Activated CD4-positive, alpha-beta memory T cell treated with anti-CD3 and anti-CD28 coated beads for 36 hours (primary cell): ENCODE measurements around the gene DOP1B. TPM values are rescaled to one million over a fixed set of nuclear protein-coding genes. Genes with fewer than 3 reads are reported as not detected.
"Not testable (repeated sequence)": the region's sequence is repeated elsewhere in the genome, so short reads cannot be mapped to it uniquely, and the experiment has no call there.

ENCODE experiments used
- CTCF ChIA-PET: fragments of 350-600 bp; sonication (Branson Sonifier 250); formaldehyde crosslinking; loops from one replicate; lab custom pipeline; 2021; ENCODE audit warnings: antibody characterized with exemption, inconsistent platforms; lab: Charles Lee
- POLR2A ChIA-PET: fragments of 350-600 bp; sonication (Branson Sonifier 250); formaldehyde crosslinking; loops from one replicate; lab custom pipeline; 2021; ENCODE audit warnings: antibody characterized with exemption; lab: Charles Lee
- DNase-seq: peaks from one replicate; pipeline ENCODE4 v3.0.0-alpha.2; 2020
- H3K27ac Mint-ChIP-seq: one replicate; pipeline ENCODE4 v1.8.0; 2021; ENCODE audit warnings: mixed read lengths
- H3K27me3 Mint-ChIP-seq: one replicate; pipeline ENCODE4 v1.8.0; 2021; ENCODE audit warnings: mixed read lengths
- H3K36me3 Mint-ChIP-seq: one replicate; pipeline ENCODE4 v1.8.0; 2021; ENCODE audit warnings: mixed read lengths
- H3K4me1 Mint-ChIP-seq: one replicate; pipeline ENCODE4 v1.8.0; 2021; ENCODE audit warnings: low read depth, mixed read lengths
- H3K4me3 Mint-ChIP-seq: one replicate; pipeline ENCODE4 v1.8.0; 2021; ENCODE audit warnings: mild to moderate bottlenecking, mixed read lengths
- H3K9me3 Mint-ChIP-seq: one replicate; pipeline ENCODE4 v1.8.0; 2021; ENCODE audit warnings: mixed read lengths
- intact Hi-C: fragments of 100-400 bp; cut with micrococcal nuclease; formaldehyde crosslinking; loops from one replicate; pipeline ENCODE4 v1.15.1; 2023
- total RNA-seq, 2 experiments: library from RNA; stranded (reverse); gene quantifications; one replicate each; pipeline ENCODE4 v1.2.3, GENCODE V29; 2021

DOP1B gene
- total RNA-seq, 2 experiments from 2014 or later, result 19.4 to 19.6 TPM

GRCh38 chr21:36190736-36191135, 34.1 kb downstream of the DOP1B start:
- Mint-ChIP-seq H3K4me3 (no peak overlapping the region), H3K27me3 (no peaks in the 10 kb centered on the region), H3K36me3 (peaks cover 6% of the 10 kb centered on the region), H3K4me1 (peaks cover 12% of the 10 kb centered on the region), H3K9me3 (no peaks in the 10 kb centered on the region), H3K27ac (no peak overlapping the region)
- ChIA-PET POLR2A (no interaction called here), CTCF (interaction anchor here (0.5 kb wide), 1 partner anchor 20 kb away, joined by 3 read pairs; no protein-coding TSS in a partner anchor)
- DNase-seq, result no peak
- intact Hi-C loops, result no loop called here

- DNase-seq, result no peak
- ChIA-PET POLR2A (no interaction called here), CTCF (no interaction called here)
- Mint-ChIP-seq H3K4me3 (no peak overlapping the region), H3K9me3 (no peaks in the 10 kb centered on the region), H3K27me3 (no peaks in the 10 kb centered on the region), H3K27ac (no peak overlapping the region), H3K4me1 (peaks cover 7% of the 10 kb centered on the region), H3K36me3 (peaks cover 3% of the 10 kb centered on the region)
- intact Hi-C loops, result no loop called here
These were observed 36.6 kb downstream of the DOP1B start for GRCh38 chr21:36193200-36193599.

GRCh38 chr21:36194024-36194423, 37.4 kb downstream of the DOP1B start:
- Mint-ChIP-seq H3K4me3 (no peak overlapping the region), H3K4me1 (no peaks in the 10 kb centered on the region), H3K9me3 (no peaks in the 10 kb centered on the region), H3K36me3 (peaks cover 2% of the 10 kb centered on the region), H3K27ac (no peak overlapping the region), H3K27me3 (no peaks in the 10 kb centered on the region)
- no peak for DNase-seq
- ChIA-PET POLR2A (no interaction called here), CTCF (interaction anchor here (1.0 kb wide), 1 partner anchor 9 kb away, joined by 3 read pairs; no protein-coding TSS in a partner anchor)
- intact Hi-C loops, result no loop called here

GRCh38 chr21:36195613-36196012, 39.0 kb downstream of the DOP1B start:
- Mint-ChIP-seq H3K36me3 (peaks cover 9% of the 10 kb centered on the region), H3K4me1 (no peaks in the 10 kb centered on the region), H3K27me3 (no peaks in the 10 kb centered on the region), H3K27ac (no peak overlapping the region), H3K4me3 (no peak overlapping the region), H3K9me3 (no peaks in the 10 kb centered on the region)
- intact Hi-C loops, result no loop called here
- ChIA-PET CTCF (no interaction called here), POLR2A (no interaction called here)
- no peak for DNase-seq

- ChIA-PET POLR2A (interaction anchor here (0.7 kb wide), 1 partner anchor 1230 kb away, joined by 3 read pairs; no protein-coding TSS in a partner anchor), CTCF (no interaction called here)
- intact Hi-C loops, result no loop called here
- no peak overlapping the region for H3K27ac Mint-ChIP-seq
- peaks cover 14% of the 10 kb centered on the region for H3K4me1 Mint-ChIP-seq
- H3K4me3 Mint-ChIP-seq, result no peak overlapping the region
- H3K36me3 Mint-ChIP-seq, result peaks cover 10% of the 10 kb centered on the region
- DNase-seq, result no peak
- H3K9me3 Mint-ChIP-seq, result no peaks in the 10 kb centered on the region
- no peaks in the 10 kb centered on the region for H3K27me3 Mint-ChIP-seq
These were observed 42.4 kb downstream of the DOP1B start for GRCh38 chr21:36199021-36199420.

GRCh38 chr21:36199575-36199974, 43.0 kb downstream of the DOP1B start:
- CTCF ChIA-PET, H3K27ac Mint-ChIP-seq, H3K36me3 Mint-ChIP-seq, intact Hi-C loops, DNase-seq, POLR2A ChIA-PET, H3K9me3 Mint-ChIP-seq, H3K4me3 Mint-ChIP-seq, H3K27me3 Mint-ChIP-seq: not testable (repeated sequence)
- H3K4me1 Mint-ChIP-seq, result peaks cover 17% of the 10 kb centered on the region

GRCh38 chr21:36200081-36200561, 43.5 kb downstream of the DOP1B start:
- POLR2A ChIA-PET, result no interaction called here
- Mint-ChIP-seq H3K27ac (no peak overlapping the region), H3K36me3 (peaks cover 10% of the 10 kb centered on the region), H3K4me1 (peaks cover 20% of the 10 kb centered on the region), H3K9me3 (no peaks in the 10 kb centered on the region), H3K27me3 (no peaks in the 10 kb centered on the region), H3K4me3 (no peak overlapping the region)
- intact Hi-C loops, result no loop called here
- DNase-seq, result no peak
- CTCF ChIA-PET, result no interaction called here

GRCh38 chr21:36202726-36203602, 46.3 kb downstream of the DOP1B start:
- H3K4me3 Mint-ChIP-seq, result no peak overlapping the region
- H3K36me3 Mint-ChIP-seq, result peaks cover 10% of the 10 kb centered on the region
- ChIA-PET POLR2A (no interaction called here), CTCF (interaction anchor here (0.6 to 1.9 kb wide), 7 partner anchors 9 to 175 kb away, joined by 3 to 6 read pairs (median 4); no protein-coding TSS in a partner anchor)
- H3K9me3 Mint-ChIP-seq, result no peaks in the 10 kb centered on the region
- no peaks in the 10 kb centered on the region for H3K27me3 Mint-ChIP-seq
- DNase-seq, result no peak
- intact Hi-C loops, result no loop called here
- H3K27ac Mint-ChIP-seq, result peak overlapping the region; percentile 15
- H3K4me1 Mint-ChIP-seq, result peaks cover 26% of the 10 kb centered on the region

GRCh38 chr21:36203603-36203889, 46.9 kb downstream of the DOP1B start:
- CTCF ChIA-PET, result interaction anchor here (0.6 to 1.6 kb wide), 6 partner anchors 9 to 176 kb away, joined by 3 to 6 read pairs (median 4); no protein-coding TSS in a partner anchor
- peaks cover 11% of the 10 kb centered on the region for H3K36me3 Mint-ChIP-seq
- no peak overlapping the region for H3K4me3 Mint-ChIP-seq
- peak overlapping the region; percentile 15 for H3K27ac Mint-ChIP-seq
- no peaks in the 10 kb centered on the region for H3K9me3 Mint-ChIP-seq
- peaks cover 26% of the 10 kb centered on the region for H3K4me1 Mint-ChIP-seq
- no peaks in the 10 kb centered on the region for H3K27me3 Mint-ChIP-seq
- intact Hi-C loops, result no loop called here
- POLR2A ChIA-PET, result interaction anchor here (1.0 kb wide), 1 partner anchor 116 kb away, joined by 3 read pairs; the partner anchor contains the start of gene MORC3
- peak; percentile 81 for DNase-seq

GRCh38 chr21:36204980-36205379, 48.4 kb downstream of the DOP1B start:
- ChIA-PET POLR2A (no interaction called here), CTCF (interaction anchor here (0.6 kb wide), 1 partner anchor 65 kb away, joined by 3 read pairs; no protein-coding TSS in a partner anchor)
- Mint-ChIP-seq H3K4me3 (no peak overlapping the region), H3K36me3 (peaks cover 16% of the 10 kb centered on the region), H3K9me3 (no peaks in the 10 kb centered on the region), H3K27ac (no peak overlapping the region), H3K27me3 (no peaks in the 10 kb centered on the region), H3K4me1 (peaks cover 32% of the 10 kb centered on the region)
- intact Hi-C loops, result no loop called here
- no peak for DNase-seq

GRCh38 chr21:36205962-36206361, 49.3 kb downstream of the DOP1B start:
- Mint-ChIP-seq H3K4me1 (peaks cover 37% of the 10 kb centered on the region), H3K27me3 (no peaks in the 10 kb centered on the region), H3K27ac (no peak overlapping the region), H3K36me3 (peaks cover 14% of the 10 kb centered on the region), H3K4me3 (no peak overlapping the region), H3K9me3 (no peaks in the 10 kb centered on the region)
- DNase-seq, result no peak
- ChIA-PET POLR2A (no interaction called here), CTCF (no interaction called here)
- intact Hi-C loops, result no loop called here
